Stimulated activated CD8-positive, alpha-beta memory T cell treated with anti-CD3 and anti-CD28 coated beads, Interleukin-7, amount 100 ng/mL, for 4 hours (primary cell): Measurements from ENCODE around the gene MAGI1.
"Not testable (repeated sequence)": the region's sequence is repeated elsewhere in the genome, so short reads cannot be mapped to it uniquely, and the experiment has no call there.

Experiments
- DNase-seq, 2 donors: peaks; one replicate each; pipeline ENCODE4 v3.0.0-alpha.2; 2020; ENCODE audit warnings: low read depth in 2 of 2

Gene MAGI1

DNA sequence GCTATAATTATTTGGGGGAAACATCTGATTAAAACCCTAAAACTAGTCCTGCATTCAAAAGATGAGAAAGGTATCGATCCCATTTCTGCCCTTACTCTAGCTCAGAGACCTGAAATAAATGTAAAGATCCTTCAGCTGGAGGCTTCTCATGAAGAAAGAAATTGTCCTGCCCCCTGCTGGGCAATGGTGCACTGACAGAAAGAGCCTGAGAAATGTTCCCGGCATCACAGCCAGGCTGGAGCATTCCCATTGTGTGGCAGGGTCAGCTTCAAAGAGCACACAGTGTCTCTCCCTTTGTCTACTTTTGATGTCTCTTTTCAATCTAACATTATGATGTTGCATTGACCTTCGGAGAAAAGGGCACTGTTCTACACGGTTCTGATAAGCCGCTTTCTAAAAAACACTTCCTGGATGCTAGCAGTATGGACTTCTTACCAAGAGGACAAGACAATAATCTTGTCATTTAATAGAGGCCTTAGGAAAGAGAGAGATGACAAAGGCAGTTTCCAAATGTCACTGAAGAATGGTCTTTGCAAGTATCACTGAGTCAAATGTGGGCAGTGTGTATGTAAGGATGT lies 287.5 kb downstream of the MAGI1 start:
- DNase-seq, result no peak

DNA sequence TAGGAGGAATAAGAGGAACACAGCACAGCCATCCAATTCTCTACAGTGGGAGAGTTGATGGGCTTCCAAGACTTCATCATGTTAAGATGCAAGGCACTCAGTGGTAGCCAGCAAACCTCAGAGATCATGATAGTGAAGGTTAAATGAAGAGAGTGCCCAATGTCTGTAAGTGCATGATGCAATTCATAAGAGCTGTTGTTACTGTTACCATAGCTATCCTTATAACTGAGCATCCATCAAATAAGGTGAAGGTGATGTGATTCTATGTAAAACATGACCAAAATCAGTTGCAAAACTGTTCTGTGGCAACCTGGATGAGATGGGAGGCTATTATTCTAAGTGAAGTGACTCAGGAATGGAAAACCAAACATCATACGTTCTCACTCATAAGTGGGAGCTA lies 289.7 kb downstream of the MAGI1 start:
- DNase-seq, result no peak

DNA sequence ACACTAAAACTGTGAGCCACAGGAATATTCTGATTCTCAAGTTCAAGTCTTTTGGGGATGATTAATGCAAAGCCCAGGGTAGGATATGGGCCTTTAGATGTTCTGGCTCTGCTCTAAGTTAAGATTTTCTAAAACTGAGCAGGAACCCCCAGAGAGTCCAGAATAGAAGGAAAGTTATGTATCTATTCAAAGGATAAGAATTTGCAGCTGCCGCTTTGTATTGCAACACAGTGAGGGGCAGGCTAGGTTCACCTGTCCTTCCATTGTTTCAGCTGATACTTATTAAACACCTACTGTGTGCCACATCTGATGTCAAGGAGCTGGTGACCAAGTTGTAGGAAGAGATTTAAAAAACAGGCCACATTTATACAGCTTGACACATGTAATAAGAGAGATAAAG lies 290.4 kb downstream of the MAGI1 start:
- DNase-seq, result no peak

GRCh38 chr3:65746848-65747247 lies 291.9 kb downstream of the MAGI1 start:
- DNase-seq, result no peak

DNA sequence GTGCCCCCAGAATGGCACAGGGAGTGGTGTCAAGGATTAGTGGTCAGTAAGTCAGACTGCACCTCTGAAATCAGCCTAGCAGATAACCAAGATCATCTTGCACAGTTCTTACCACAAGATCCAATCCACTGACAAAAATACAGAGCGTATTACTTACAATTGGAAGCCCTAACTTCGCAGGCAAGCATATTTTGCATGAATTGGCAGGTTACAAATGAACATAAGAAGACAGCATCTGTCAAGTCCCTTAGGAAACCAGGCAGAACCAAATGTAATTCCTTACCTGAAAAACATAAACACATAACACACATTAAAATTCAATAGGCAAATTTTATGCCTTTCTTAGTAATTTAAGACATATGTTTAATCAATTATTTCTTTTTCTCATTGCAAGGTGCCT lies 293.4 kb downstream of the MAGI1 start:
- no peak for DNase-seq

- no peak for DNase-seq
These were observed 295.8 kb downstream of the MAGI1 start for GRCh38 chr3:65742914-65743313.

- DNase-seq, result no peak
These were observed 297.2 kb downstream of the MAGI1 start for GRCh38 chr3:65741540-65741939.

GRCh38 chr3:65739901-65740541 lies 298.7 kb downstream of the MAGI1 start:
- no peak for DNase-seq

- DNase-seq, result no peak
These were observed 303.9 kb downstream of the MAGI1 start for GRCh38 chr3:65734792-65735191.

GRCh38 chr3:65734382-65734781 lies 304.3 kb downstream of the MAGI1 start:
- no peak for DNase-seq

DNA sequence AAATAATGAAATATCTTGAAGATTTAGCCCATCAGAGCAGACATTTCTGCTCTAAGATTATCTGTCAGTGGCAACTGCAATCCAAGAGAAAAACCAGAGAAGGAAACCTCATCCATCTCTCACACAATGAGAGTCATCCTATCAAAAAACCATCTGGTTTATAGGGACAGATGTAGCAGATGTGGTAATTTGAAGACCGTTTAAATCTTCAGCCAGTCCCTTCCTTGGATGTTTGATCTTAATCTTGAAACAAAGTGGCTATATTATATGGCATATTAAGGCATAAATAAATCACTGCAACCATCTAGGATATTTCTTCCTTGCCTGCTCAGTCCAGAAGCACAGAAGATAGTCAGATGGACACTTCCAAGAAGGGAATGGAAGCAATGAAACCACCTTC lies 305.3 kb downstream of the MAGI1 start:
- no peak for DNase-seq

DNA sequence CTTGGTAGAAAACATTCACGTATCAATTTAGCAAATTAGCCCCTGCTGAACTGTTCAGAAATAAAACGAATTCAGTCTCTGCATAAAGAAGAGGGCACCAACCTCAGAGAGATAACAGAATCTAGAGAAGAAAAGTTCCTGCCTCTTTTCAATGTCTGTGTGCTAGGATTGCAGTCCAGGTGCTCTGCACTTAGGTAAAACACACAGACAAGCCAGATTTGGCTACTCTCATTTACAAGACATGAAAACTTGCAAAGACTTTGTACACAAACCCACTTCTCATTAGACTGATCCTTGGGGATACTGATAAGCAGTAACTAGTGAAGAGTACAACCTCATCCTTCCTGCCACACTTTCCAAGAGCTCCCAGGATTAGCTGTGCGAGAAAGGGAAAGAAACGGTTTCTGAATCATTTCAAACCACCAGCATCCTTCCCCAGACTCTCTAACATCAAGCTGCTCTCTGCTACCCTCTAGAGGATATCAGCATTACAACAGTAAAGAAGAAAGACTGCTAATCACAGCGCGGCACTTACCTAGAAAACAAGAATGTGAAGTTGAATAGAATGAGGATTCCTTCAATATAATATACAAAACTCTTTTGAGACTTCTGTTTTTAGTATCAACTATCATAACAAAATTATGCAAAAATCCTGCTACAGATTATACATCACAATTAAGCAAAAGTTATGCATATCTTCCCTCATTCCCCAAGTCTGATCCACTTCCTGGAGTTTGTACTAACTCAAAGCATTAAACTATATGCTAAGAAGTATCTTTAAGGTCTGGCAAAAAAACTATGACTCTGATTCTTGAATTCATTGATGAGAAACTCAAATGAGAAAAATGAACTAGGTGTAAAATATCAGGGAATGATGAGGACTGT lies 306.4 kb downstream of the MAGI1 start:
- DNase-seq, result no peak

GRCh38 chr3:65730449-65730848 lies 308.3 kb downstream of the MAGI1 start:
- DNase-seq, result no peak

DNA sequence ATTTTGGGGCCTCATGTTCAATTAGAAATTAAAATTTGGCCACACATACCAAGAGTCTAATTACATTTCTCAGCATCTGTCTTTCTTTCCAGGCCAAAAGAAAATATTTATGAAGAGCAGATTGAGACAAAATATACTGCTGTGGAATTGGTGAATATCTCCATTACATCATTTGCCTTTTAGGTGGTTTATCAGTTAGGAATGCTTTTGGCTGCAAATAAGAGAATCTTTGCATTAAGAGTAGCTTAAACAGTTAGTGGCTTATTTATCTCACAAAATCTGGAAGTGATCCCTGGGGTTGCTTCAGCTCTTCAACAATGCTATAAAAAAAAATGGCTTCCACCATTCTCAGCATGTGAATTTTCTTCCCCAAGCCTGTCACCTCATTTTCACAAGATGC lies 308.7 kb downstream of the MAGI1 start:
- no peak for DNase-seq

GRCh38 chr3:65729555-65729954 lies 309.2 kb downstream of the MAGI1 start:
- DNase-seq, result no peak

GRCh38 chr3:65728138-65728537 lies 310.6 kb downstream of the MAGI1 start:
- DNase-seq, result no peak

- DNase-seq, result no peak
These were observed 314.7 kb downstream of the MAGI1 start for GRCh38 chr3:65723985-65724384.

DNA sequence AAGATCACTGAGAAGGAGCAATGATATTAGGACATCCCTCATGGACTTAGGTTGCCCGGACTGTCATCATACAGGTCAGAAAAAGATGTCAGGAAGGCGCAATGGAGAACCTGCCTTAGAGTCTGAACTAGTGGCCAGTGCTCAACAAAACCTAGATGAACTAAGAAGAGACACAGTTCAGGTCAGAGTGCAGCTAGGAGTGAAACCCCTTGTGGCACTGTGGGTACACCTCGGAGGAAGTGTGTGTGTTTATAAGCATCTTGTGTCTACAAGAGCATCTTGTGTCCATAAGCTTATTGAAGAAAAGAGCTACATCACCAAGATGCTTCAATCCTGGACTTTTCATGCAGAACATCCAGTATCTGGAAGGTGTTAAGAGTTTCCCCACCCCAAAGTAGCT lies 315.7 kb downstream of the MAGI1 start:
- DNase-seq, result no peak

GRCh38 chr3:65720989-65721737 lies 317.6 kb downstream of the MAGI1 start:
- no peak for DNase-seq

DNA sequence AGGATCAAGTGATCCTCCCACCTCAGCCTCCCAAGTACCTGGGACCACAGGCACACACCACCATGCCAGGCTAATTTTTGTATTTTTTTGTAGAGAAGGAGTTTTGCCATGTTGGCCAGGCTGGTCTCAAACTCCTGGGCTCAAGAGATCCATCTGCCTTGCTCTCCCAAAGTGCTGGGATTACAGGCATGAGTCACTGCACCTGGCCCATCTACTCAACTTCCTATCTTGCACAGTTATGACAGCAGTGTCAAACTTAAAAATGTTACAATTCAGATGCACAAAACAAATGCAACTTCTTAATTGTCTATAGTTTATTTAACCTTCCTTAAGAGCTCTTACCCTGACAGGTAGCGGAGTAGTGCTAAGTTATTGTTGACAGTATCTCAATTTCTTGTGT lies 319.1 kb downstream of the MAGI1 start:
- not testable (repeated sequence) for DNase-seq

- DNase-seq, result no peak
These were observed 320.9 kb downstream of the MAGI1 start for GRCh38 chr3:65717676-65718346.
